GOT3 (cell line): ENCODE data around the gene LIMK2.
"Not testable (repeated sequence)": the region's sequence is repeated elsewhere in the genome, so short reads cannot be mapped to it uniquely, and the experiment has no call there.

Experiments
- DNase-seq: peaks from one replicate; lab custom pipeline; 2025; ENCODE audit warnings: mixed read lengths; lab: John Stamatoyannopoulos, UW

LIMK2 gene

GRCh38 chr22:31244046-31244942, 32.2 kb downstream of the LIMK2 start:
- no peak for DNase-seq

GRCh38 chr22:31244943-31245451, 32.9 kb downstream of the LIMK2 start:
- DNase-seq, result no peak

- not testable (repeated sequence) for DNase-seq
Observed at GRCh38 chr22:31245998-31246397, 33.9 kb downstream of the LIMK2 start.

GRCh38 chr22:31246687-31247086, 34.6 kb downstream of the LIMK2 start:
- DNase-seq, result no peak

- DNase-seq, result no peak
Observed at GRCh38 chr22:31247726-31248125, 35.6 kb downstream of the LIMK2 start.

GRCh38 chr22:31248138-31248745, 36.1 kb downstream of the LIMK2 start:
- no peak for DNase-seq

GRCh38 chr22:31248965-31249958, 37.2 kb downstream of the LIMK2 start:
- no peak for DNase-seq

- DNase-seq, result no peak
Observed at GRCh38 chr22:31250740-31251600, 38.9 kb downstream of the LIMK2 start.

- DNase-seq, result no peak
Observed at GRCh38 chr22:31253949-31254348, 41.9 kb downstream of the LIMK2 start.

- DNase-seq, result no peak
Observed at GRCh38 chr22:31259798-31260473, 47.8 kb downstream of the LIMK2 start.

- DNase-seq, result no peak
Observed at GRCh38 chr22:31260474-31260856, 48.4 kb downstream of the LIMK2 start.

GRCh38 chr22:31262312-31263133, 50.4 kb downstream of the LIMK2 start:
- no peak for DNase-seq

GRCh38 chr22:31263896-31264640, 52.0 kb downstream of the LIMK2 start:
- no peak for DNase-seq

GRCh38 chr22:31268281-31268680, 56.2 kb downstream of the LIMK2 start:
- DNase-seq, result no peak

GRCh38 chr22:31269892-31270579, 57.9 kb downstream of the LIMK2 start:
- no peak for DNase-seq

GRCh38 chr22:31271026-31271425, 58.9 kb downstream of the LIMK2 start:
- DNase-seq, result no peak

- no peak for DNase-seq
Observed at GRCh38 chr22:31271485-31271884, 59.4 kb downstream of the LIMK2 start.
